ENCODE measurements around the gene MNAT1. TPM values are rescaled to one million over a fixed set of nuclear protein-coding genes. Genes with fewer than 3 reads are reported as not detected.

The MNAT1 gene
- polyA plus RNA-seq, 1 donor from 2014 or later = 104 TPM

DNA sequence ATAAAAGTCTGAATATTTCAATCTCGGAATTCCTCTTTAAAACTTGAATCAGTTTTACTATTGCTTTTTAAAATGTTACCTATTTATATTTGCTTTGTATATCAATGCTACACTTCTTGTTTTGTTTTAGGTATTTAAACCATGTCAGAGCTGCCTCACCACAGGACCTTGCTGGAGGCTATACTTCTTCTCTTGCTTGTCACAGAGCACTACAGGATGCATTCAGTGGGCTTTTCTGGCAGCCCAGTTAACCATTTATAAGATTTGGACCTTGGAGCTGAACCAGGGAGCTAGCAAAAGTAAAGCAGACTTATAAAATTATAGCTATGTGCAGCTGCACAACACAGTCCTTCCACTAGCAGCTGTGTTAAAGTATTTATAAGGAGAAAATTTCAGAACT, 233.5 kb downstream of the MNAT1 start:
- TF ChIP-seq MXI1 (conservative IDR thresholded peaks at IDR 0.05; ENCODE audit: poor library complexity, severe bottlenecking) (no peak), SMC3 (conservative IDR thresholded peaks at IDR 0.05; ENCODE audit: poor library complexity) (no peak), TAF1 (IDR thresholded peaks at IDR 0.05; ENCODE audit: low read depth) (no peak), POLR2AphosphoS5 (IDR thresholded peaks at IDR 0.05) (no peak), EP300 (conservative IDR thresholded peaks at IDR 0.05; ENCODE audit: poor library complexity, severe bottlenecking) (no peak), EZH2 (IDR thresholded peaks at IDR 0.05; ENCODE audit: borderline replicate concordance, insufficient read depth, low read length, poor library complexity, severe bottlenecking) (no peak), RAD21 (conservative IDR thresholded peaks at IDR 0.05) (no peak)
- TF ChIP-seq, protein P1, sequence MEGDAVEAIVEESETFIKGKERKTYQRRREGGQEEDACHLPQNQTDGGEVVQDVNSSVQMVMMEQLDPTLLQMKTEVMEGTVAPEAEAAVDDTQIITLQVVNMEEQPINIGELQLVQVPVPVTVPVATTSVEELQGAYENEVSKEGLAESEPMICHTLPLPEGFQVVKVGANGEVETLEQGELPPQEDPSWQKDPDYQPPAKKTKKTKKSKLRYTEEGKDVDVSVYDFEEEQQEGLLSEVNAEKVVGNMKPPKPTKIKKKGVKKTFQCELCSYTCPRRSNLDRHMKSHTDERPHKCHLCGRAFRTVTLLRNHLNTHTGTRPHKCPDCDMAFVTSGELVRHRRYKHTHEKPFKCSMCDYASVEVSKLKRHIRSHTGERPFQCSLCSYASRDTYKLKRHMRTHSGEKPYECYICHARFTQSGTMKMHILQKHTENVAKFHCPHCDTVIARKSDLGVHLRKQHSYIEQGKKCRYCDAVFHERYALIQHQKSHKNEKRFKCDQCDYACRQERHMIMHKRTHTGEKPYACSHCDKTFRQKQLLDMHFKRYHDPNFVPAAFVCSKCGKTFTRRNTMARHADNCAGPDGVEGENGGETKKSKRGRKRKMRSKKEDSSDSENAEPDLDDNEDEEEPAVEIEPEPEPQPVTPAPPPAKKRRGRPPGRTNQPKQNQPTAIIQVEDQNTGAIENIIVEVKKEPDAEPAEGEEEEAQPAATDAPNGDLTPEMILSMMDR (IDR thresholded peaks at IDR 0.05; ENCODE audit: poor library complexity, severe bottlenecking) = no peak
- TF ChIP-seq, protein P2, sequence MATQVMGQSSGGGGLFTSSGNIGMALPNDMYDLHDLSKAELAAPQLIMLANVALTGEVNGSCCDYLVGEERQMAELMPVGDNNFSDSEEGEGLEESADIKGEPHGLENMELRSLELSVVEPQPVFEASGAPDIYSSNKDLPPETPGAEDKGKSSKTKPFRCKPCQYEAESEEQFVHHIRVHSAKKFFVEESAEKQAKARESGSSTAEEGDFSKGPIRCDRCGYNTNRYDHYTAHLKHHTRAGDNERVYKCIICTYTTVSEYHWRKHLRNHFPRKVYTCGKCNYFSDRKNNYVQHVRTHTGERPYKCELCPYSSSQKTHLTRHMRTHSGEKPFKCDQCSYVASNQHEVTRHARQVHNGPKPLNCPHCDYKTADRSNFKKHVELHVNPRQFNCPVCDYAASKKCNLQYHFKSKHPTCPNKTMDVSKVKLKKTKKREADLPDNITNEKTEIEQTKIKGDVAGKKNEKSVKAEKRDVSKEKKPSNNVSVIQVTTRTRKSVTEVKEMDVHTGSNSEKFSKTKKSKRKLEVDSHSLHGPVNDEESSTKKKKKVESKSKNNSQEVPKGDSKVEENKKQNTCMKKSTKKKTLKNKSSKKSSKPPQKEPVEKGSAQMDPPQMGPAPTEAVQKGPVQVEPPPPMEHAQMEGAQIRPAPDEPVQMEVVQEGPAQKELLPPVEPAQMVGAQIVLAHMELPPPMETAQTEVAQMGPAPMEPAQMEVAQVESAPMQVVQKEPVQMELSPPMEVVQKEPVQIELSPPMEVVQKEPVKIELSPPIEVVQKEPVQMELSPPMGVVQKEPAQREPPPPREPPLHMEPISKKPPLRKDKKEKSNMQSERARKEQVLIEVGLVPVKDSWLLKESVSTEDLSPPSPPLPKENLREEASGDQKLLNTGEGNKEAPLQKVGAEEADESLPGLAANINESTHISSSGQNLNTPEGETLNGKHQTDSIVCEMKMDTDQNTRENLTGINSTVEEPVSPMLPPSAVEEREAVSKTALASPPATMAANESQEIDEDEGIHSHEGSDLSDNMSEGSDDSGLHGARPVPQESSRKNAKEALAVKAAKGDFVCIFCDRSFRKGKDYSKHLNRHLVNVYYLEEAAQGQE (IDR thresholded peaks at IDR 0.05; ENCODE audit: borderline replicate concordance) = no peak

DNA sequence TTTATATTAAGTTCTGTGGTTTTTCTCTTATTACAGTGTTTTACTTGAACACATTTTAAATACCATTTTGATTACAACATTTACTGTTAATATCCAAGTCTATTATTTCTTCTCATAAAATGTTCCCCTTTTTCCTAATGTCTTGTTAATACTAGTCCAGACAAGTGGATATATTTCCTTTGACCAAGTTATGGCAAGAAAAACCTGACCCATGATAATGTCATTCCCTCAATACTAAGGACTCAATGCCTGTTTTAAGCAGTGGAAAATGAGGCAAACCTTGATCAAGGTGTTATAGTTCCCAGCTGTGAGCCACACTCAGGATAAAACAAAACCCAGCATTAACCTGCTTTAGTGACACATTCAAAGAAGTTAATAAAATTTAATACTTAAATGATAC, 234.1 kb downstream of the MNAT1 start:
- Histone ChIP-seq H3K9me3 (ENCODE audit: low read length) (no peaks in the 10 kb centered on the region), H3K27me3 (ENCODE audit: insufficient read depth, low read depth, low read length) (no peaks in the 10 kb centered on the region), H3K9me2 (ENCODE audit: insufficient read depth, low read length) (no peaks in the 10 kb centered on the region), H3K36me3 (ENCODE audit: insufficient read depth, low read length) (no peaks in the 10 kb centered on the region), H3K27ac (ENCODE audit: low read length) (no peak overlapping the region), H3K4me2 (ENCODE audit: low read length) (no peak overlapping the region), H3K79me2 (replicated peaks; ENCODE audit: insufficient read depth, low read length) (no peaks in the 10 kb centered on the region), H3K4me3 (ENCODE audit: low read length) (no peak overlapping the region), H4K20me1 (ENCODE audit: insufficient read depth) (no peaks in the 10 kb centered on the region), H3K9ac (ENCODE audit: low read length) (no peak overlapping the region), H2AFZ (ENCODE audit: low read depth, low read length) (no peak overlapping the region), H3F3A (ENCODE audit: insufficient read depth, low read length, poor library complexity, severe bottlenecking) (no peaks in the 10 kb centered on the region)
- no peak for TF ChIP-seq RAD21 (conservative IDR thresholded peaks at IDR 0.05)
- no peak for TF ChIP-seq EP300 (conservative IDR thresholded peaks at IDR 0.05; ENCODE audit: poor library complexity, severe bottlenecking)
- no peak for TF ChIP-seq TAF1 (IDR thresholded peaks at IDR 0.05; ENCODE audit: low read depth)

More for the DNA sequence above, 233.5 kb downstream of the MNAT1 start:
- Histone ChIP-seq H3K4me3 (ENCODE audit: low read length) (no peak overlapping the region), H3K36me3 (ENCODE audit: insufficient read depth, low read length) (no peaks in the 10 kb centered on the region), H3K9me3 (ENCODE audit: low read length) (no peaks in the 10 kb centered on the region), H3K9me2 (ENCODE audit: insufficient read depth, low read length) (no peaks in the 10 kb centered on the region), H4K20me1 (ENCODE audit: insufficient read depth) (no peaks in the 10 kb centered on the region), H3K4me2 (ENCODE audit: low read length) (no peak overlapping the region), H3K27me3 (ENCODE audit: insufficient read depth, low read depth, low read length) (no peaks in the 10 kb centered on the region), H3F3A (ENCODE audit: insufficient read depth, low read length, poor library complexity, severe bottlenecking) (no peaks in the 10 kb centered on the region), H3K9ac (ENCODE audit: low read length) (no peak overlapping the region), H3K79me2 (replicated peaks; ENCODE audit: insufficient read depth, low read length) (no peaks in the 10 kb centered on the region), H3K27ac (ENCODE audit: low read length) (no peak overlapping the region), H2AFZ (ENCODE audit: low read depth, low read length) (no peak overlapping the region)

DNA sequence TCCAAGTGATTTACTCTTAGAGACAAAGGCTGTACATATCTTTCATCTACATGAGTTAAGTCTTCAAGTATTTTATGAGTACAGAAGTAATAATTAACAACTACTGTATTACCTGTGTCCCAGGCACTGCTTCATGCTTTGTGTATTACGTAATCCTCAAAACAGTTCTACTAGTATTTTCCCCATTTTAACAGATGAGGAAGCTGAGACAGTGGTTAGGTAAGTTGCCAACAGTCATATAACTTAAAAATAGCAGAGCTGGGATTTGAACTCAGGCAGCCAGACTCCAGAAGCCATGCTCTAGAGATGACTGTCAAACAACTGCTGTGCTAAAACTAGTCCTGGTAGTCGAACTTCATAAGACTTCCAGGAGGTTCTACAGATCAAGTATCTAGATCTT, 235.6 kb downstream of the MNAT1 start:
- no peak overlapping the region for H3K4me2 ChIP-seq (ENCODE audit: low read length)
- H3K79me2 ChIP-seq (replicated peaks; ENCODE audit: insufficient read depth, low read length) = no peaks in the 10 kb centered on the region
- H3F3A ChIP-seq (ENCODE audit: insufficient read depth, low read length, poor library complexity, severe bottlenecking) = no peaks in the 10 kb centered on the region
- no peaks in the 10 kb centered on the region for H3K9me2 ChIP-seq (ENCODE audit: insufficient read depth, low read length)
- H3K4me3 ChIP-seq (ENCODE audit: low read length) = no peak overlapping the region
- no peaks in the 10 kb centered on the region for H3K27me3 ChIP-seq (ENCODE audit: insufficient read depth, low read depth, low read length)
- H3K9ac ChIP-seq (ENCODE audit: low read length) = no peak overlapping the region
- no peaks in the 10 kb centered on the region for H3K9me3 ChIP-seq (ENCODE audit: low read length)
- TF ChIP-seq POLR2AphosphoS5 (IDR thresholded peaks at IDR 0.05) (no peak), TAF1 (IDR thresholded peaks at IDR 0.05; ENCODE audit: low read depth) (no peak), RAD21 (conservative IDR thresholded peaks at IDR 0.05) (no peak), EZH2 (IDR thresholded peaks at IDR 0.05; ENCODE audit: borderline replicate concordance, insufficient read depth, low read length, poor library complexity, severe bottlenecking) (no peak), SMC3 (conservative IDR thresholded peaks at IDR 0.05; ENCODE audit: poor library complexity) (no peak), MXI1 (conservative IDR thresholded peaks at IDR 0.05; ENCODE audit: poor library complexity, severe bottlenecking) (no peak), EP300 (conservative IDR thresholded peaks at IDR 0.05; ENCODE audit: poor library complexity, severe bottlenecking) (no peak)
- TF ChIP-seq, protein P1 (IDR thresholded peaks at IDR 0.05; ENCODE audit: poor library complexity, severe bottlenecking) = no peak
- TF ChIP-seq, protein P2 (IDR thresholded peaks at IDR 0.05; ENCODE audit: borderline replicate concordance) = no peak
- no peak overlapping the region for H2AFZ ChIP-seq (ENCODE audit: low read depth, low read length)
- H3K36me3 ChIP-seq (ENCODE audit: insufficient read depth, low read length) = no peaks in the 10 kb centered on the region
- no peak overlapping the region for H3K27ac ChIP-seq (ENCODE audit: low read length)
- H4K20me1 ChIP-seq (ENCODE audit: insufficient read depth) = no peaks in the 10 kb centered on the region
